Esophagus (tissue), 2 donors: ENCODE measurements around the gene BMP3. TPM values are rescaled to one million over a fixed set of nuclear protein-coding genes. Genes with fewer than 3 reads are reported as not detected.

Experiments
- H3K27ac ChIP-seq, 2 donors: one replicate each; pipeline ENCODE4 v1.5.1; 2013; ENCODE audit warnings: low read depth in 2 of 2, mild to moderate bottlenecking in 2 of 2, inconsistent platforms in 1 of 2, low read length in 1 of 2, moderate library complexity in 1 of 2
- H3K27me3 ChIP-seq, 2 donors: one replicate each; pipeline ENCODE4 v1.6.1; 2013; ENCODE audit warnings: low read length in 2 of 2, control low read depth in 1 of 2, mild to moderate bottlenecking in 1 of 2; ENCODE audit not compliant: insufficient read depth in 2 of 2, control insufficient read depth in 1 of 2
- H3K36me3 ChIP-seq, 2 donors: one replicate each; pipeline ENCODE4 v1.6.1; 2013; ENCODE audit warnings: low read length in 1 of 2; ENCODE audit not compliant: control insufficient read depth in 2 of 2, insufficient read depth in 2 of 2
- H3K4me1 ChIP-seq, 2 donors: one replicate each; pipeline ENCODE4 v1.6.1; 2013; ENCODE audit warnings: low read length in 1 of 2; ENCODE audit not compliant: control insufficient read depth in 2 of 2, insufficient read depth in 2 of 2
- H3K4me3 ChIP-seq, 2 donors: one replicate each; pipeline ENCODE4 v1.5.1; 2013; ENCODE audit warnings: low read length in 2 of 2, mild to moderate bottlenecking in 2 of 2, low read depth in 1 of 2, moderate library complexity in 1 of 2
- H3K9me3 ChIP-seq, 2 donors: one replicate each; pipeline ENCODE4 v1.6.1; 2013; ENCODE audit warnings: mild to moderate bottlenecking in 2 of 2, low read depth in 1 of 2, low read length in 1 of 2, moderate library complexity in 1 of 2; ENCODE audit not compliant: control insufficient read depth in 2 of 2, insufficient read depth in 1 of 2
- WGBS, 2 donors: extraction: QIAGEN DNeasy Blood & Tissue Kit; methylation state at CpG; one replicate each; pipeline ENCODE4 v1.1.7; 2013; 5-methylcytosine and 5-hydroxymethylcytosine counted together
- polyA plus RNA-seq, 2 donors: library from polyadenylated mRNA; stranded (reverse); fragments of 200-250 nt; gene quantifications; one replicate each; pipeline ENCODE4 v1.2.3, GENCODE V29; 2013
- donor health status: healthy with polysubstance abuse.
- donor health status: Bipolar disorder and iron deficiency.

The BMP3 gene
- polyA plus RNA-seq, 2 donors: 0.05 to 0.12 TPM

- no peaks in the 10 kb centered on the region for H3K36me3 ChIP-seq
- no peak overlapping the region for H3K4me3 ChIP-seq
- WGBS, 2 donors: 16% methylated on average over 4 of the region's 4 CpGs
- no peaks in the 10 kb centered on the region for H3K4me1 ChIP-seq
- H3K9me3 ChIP-seq: no peaks in the 10 kb centered on the region
- no peak overlapping the region for H3K27ac ChIP-seq
- no peaks in the 10 kb centered on the region for H3K27me3 ChIP-seq
Observed at GRCh38 chr4:81040012-81040659, 9.6 kb downstream of the BMP3 start.

- no peaks in the 10 kb centered on the region for H3K9me3 ChIP-seq
- H3K27me3 ChIP-seq: no peaks in the 10 kb centered on the region
- H3K27ac ChIP-seq: no peak overlapping the region
- H3K36me3 ChIP-seq: no peaks in the 10 kb centered on the region
- no peaks in the 10 kb centered on the region for H3K4me1 ChIP-seq
- no peak overlapping the region for H3K4me3 ChIP-seq
- 76 to 79% methylated on average over 5 of the region's 5 CpGs for WGBS, 2 donors
Observed at GRCh38 chr4:81042578-81043365, 12.3 kb downstream of the BMP3 start.

GRCh38 chr4:81049330-81049729 is 18.8 kb downstream of the BMP3 start:
- Histone ChIP-seq H3K36me3 (no peaks in the 10 kb centered on the region), H3K27me3 (no peaks in the 10 kb centered on the region), H3K4me1 (no peaks in the 10 kb centered on the region), H3K9me3 (no peaks in the 10 kb centered on the region), H3K4me3 (no peak overlapping the region), H3K27ac (no peak overlapping the region)
- 65 to 79% methylated on average over 4 of the region's 4 CpGs for WGBS, 2 donors

GRCh38 chr4:81049907-81050306 is 19.4 kb downstream of the BMP3 start:
- Histone ChIP-seq H3K36me3 (no peaks in the 10 kb centered on the region), H3K4me1 (no peaks in the 10 kb centered on the region), H3K27me3 (no peaks in the 10 kb centered on the region), H3K4me3 (no peak overlapping the region), H3K9me3 (no peaks in the 10 kb centered on the region), H3K27ac (no peak overlapping the region)
- WGBS, 2 donors: 32 to 50% methylated on average over 3 of the region's 3 CpGs

- Histone ChIP-seq H3K36me3 (no peaks in the 10 kb centered on the region), H3K9me3 (no peaks in the 10 kb centered on the region), H3K4me3 (no peak overlapping the region), H3K27me3 (no peaks in the 10 kb centered on the region), H3K4me1 (no peaks in the 10 kb centered on the region), H3K27ac (no peak overlapping the region)
- 51 to 60% methylated on average over 7 of the region's 7 CpGs for WGBS, 2 donors
Observed at GRCh38 chr4:81052119-81053068, 21.9 kb downstream of the BMP3 start.

- 60 to 65% methylated on average over 1 of the region's 1 CpG for WGBS, 2 donors
- no peak overlapping the region for H3K4me3 ChIP-seq
- H3K9me3 ChIP-seq: no peaks in the 10 kb centered on the region
- no peaks in the 10 kb centered on the region for H3K4me1 ChIP-seq
- no peaks in the 10 kb centered on the region for H3K36me3 ChIP-seq
- no peaks in the 10 kb centered on the region for H3K27me3 ChIP-seq
- no peak overlapping the region for H3K27ac ChIP-seq
Observed at GRCh38 chr4:81058621-81059020, 28.1 kb downstream of the BMP3 start.

GRCh38 chr4:81060587-81061343 is 30.3 kb downstream of the BMP3 start:
- Histone ChIP-seq H3K27me3 (no peaks in the 10 kb centered on the region), H3K36me3 (no peaks in the 10 kb centered on the region), H3K4me3 (no peak overlapping the region), H3K27ac (no peak overlapping the region), H3K4me1 (no peaks in the 10 kb centered on the region), H3K9me3 (no peaks in the 10 kb centered on the region)
- 71 to 75% methylated on average over 6 of the region's 6 CpGs for WGBS, 2 donors

GRCh38 chr4:81061344-81061730 is 30.8 kb downstream of the BMP3 start:
- no peaks in the 10 kb centered on the region for H3K36me3 ChIP-seq
- H3K27ac ChIP-seq: no peak overlapping the region
- H3K4me3 ChIP-seq: no peak overlapping the region
- no peaks in the 10 kb centered on the region for H3K4me1 ChIP-seq
- H3K9me3 ChIP-seq: no peaks in the 10 kb centered on the region
- H3K27me3 ChIP-seq: no peaks in the 10 kb centered on the region

GRCh38 chr4:81062001-81062400 is 31.5 kb downstream of the BMP3 start:
- no peak overlapping the region for H3K4me3 ChIP-seq
- no peaks in the 10 kb centered on the region for H3K9me3 ChIP-seq
- no peaks in the 10 kb centered on the region for H3K27me3 ChIP-seq
- H3K4me1 ChIP-seq: no peaks in the 10 kb centered on the region
- H3K36me3 ChIP-seq: no peaks in the 10 kb centered on the region
- 17 to 26% methylated on average over 1 of the region's 1 CpG for WGBS, 2 donors
- no peak overlapping the region for H3K27ac ChIP-seq
